Measurements from ENCODE around the gene FGF12. TPM values are rescaled to one million over a fixed set of nuclear protein-coding genes. Genes with fewer than 3 reads are reported as not detected.

Gene FGF12
- total and polyA plus RNA-seq, 2 of the 13 experiments (the other 11 are each of a cell fraction or from before 2014, with no cell fraction given) = 0.07 TPM; not detected in 1

- Histone ChIP-seq H3K4me2 (ENCODE audit: low read depth, low read length) (no peak overlapping the region), H3K36me3 (replicated peaks in 1 of 2; ENCODE audit: control insufficient read depth in 1 of 2, insufficient read depth in 2 of 2, low read length in 2 of 2) (no peaks in the 10 kb centered on the region), H3K27me3 (ENCODE audit: control insufficient read depth in 1 of 2, insufficient read depth in 2 of 2, low read length in 2 of 2) (no peaks in the 10 kb centered on the region), H2AFZ (ENCODE audit: low read length) (no peak overlapping the region), H3K4me3 (replicated peaks in 1 of 3; ENCODE audit: insufficient read depth in 1 of 3, low read depth in 2 of 3, low read length in 3 of 3) (no peak overlapping the region), H4K20me1 (ENCODE audit: insufficient read depth, low read length) (no peaks in the 10 kb centered on the region), H3K79me2 (ENCODE audit: insufficient read depth, low read length) (no peaks in the 10 kb centered on the region), H3K9me3 (ENCODE audit: low read length) (no peaks in the 10 kb centered on the region), H3K27ac (ENCODE audit: extremely low read length, insufficient read depth, low read length) (no peak overlapping the region), H3K4me1 (ENCODE audit: insufficient read depth, low read length) (no peaks in the 10 kb centered on the region), H3K9ac (ENCODE audit: insufficient read depth, low read depth, low read length) (no peak overlapping the region)
- 3% methylated on average over 6 of the region's 6 CpGs for WGBS (ENCODE audit: low lambda C conversion rate)
- intact Hi-C loops (cut with micrococcal nuclease; ENCODE audit: unreplicated experiment) = no loop called here
- FAIRE-seq = no peak
- ChIA-PET CTCF (ENCODE audit: low intra/inter-chr PET ratio, low total read pairs) (no interaction called here), POLR2A (no interaction called here)
- no peak for TF ChIP-seq MIER2 (CRISPR knock-in tag; IDR thresholded peaks at IDR 0.05)
- no peak for TF ChIP-seq HMGXB4 (CRISPR knock-in tag; IDR thresholded peaks at IDR 0.05; ENCODE audit: borderline replicate concordance in 1 of 2, low read depth in 1 of 2)
- no peak for TF ChIP-seq CEBPZ (IDR thresholded peaks at IDR 0.05; ENCODE audit: low read length)
- in situ Hi-C loops (cut with HindIII; ENCODE audit: extremely low pct_ligation_motif_present, low pct_unique_long_range_greater_than_20kb) = no loop called here
- DNase-seq (ENCODE audit: low spot score) = no peak
- BruUV-seq (replicated peaks) = no TSS peak
- no peak for ATAC-seq
Observed at GRCh38 chr3:192505731-192506130, 221.6 kb downstream of the FGF12 start.

Measured in HepG2 (cell line).